Uterus (tissue), 2 donors: ENCODE measurements around the gene GALNTL6.

Experiments
- CTCF ChIP-seq, 4 experiments: fragments of 200-600 bp in 2 of 4; fragments of 450-650 bp in 2 of 4; sonication (generic) in 2 of 4; IDR thresholded peaks; one replicate each; pipeline ENCODE4 v1.5.1; 2016 to 2019; ENCODE audit warnings: antibody characterized with exemption in 4 of 4, mild to moderate bottlenecking in 2 of 4, moderate library complexity in 1 of 4
- POLR2A ChIP-seq, 2 donors: fragments of 450-650 bp; IDR thresholded peaks; one replicate each; pipeline ENCODE4 v1.6.1; 2016; ENCODE audit warnings: antibody characterized with exemption in 2 of 2, mild to moderate bottlenecking in 1 of 2, moderate library complexity in 1 of 2

GRCh38 chr4:172996571-172997216 lies 1183.5 kb downstream of the GALNTL6 start:
- TF ChIP-seq CTCF (IDR thresholded peaks at IDR 0.05) (no peak), POLR2A (IDR thresholded peaks at IDR 0.05) (no peak)
